ENCODE data around the gene ZCCHC8. TPM values are rescaled to one million over a fixed set of nuclear protein-coding genes. Genes with fewer than 3 reads are reported as not detected.

ZCCHC8 gene
- total RNA-seq, 3 donors from 2014 or later: 16.8 to 42.0 (median 30.8) TPM

GRCh38 chr12:122519418-122519817 is 18.7 kb upstream of the ZCCHC8 start:
- no peaks in the 10 kb centered on the region for H3K9me3 ChIP-seq
- H3K27me3 ChIP-seq: no peaks in the 10 kb centered on the region
- no peak for DNase-seq (ENCODE audit: low spot score in 2 of 2)
- no peak overlapping the region for H3K4me3 ChIP-seq
- no peak overlapping the region for H3K27ac ChIP-seq
- H3K4me1 ChIP-seq: peaks cover 5 to 23% of the 10 kb centered on the region in 2 donors
- TF ChIP-seq POLR2AphosphoS5 (IDR thresholded peaks at IDR 0.05) (no peak), CTCF (IDR thresholded peaks at IDR 0.05) (no peak), POLR2A (IDR thresholded peaks at IDR 0.05) (no peak)
- peaks cover 9% of the 10 kb centered on the region for H3K36me3 ChIP-seq
- intact Hi-C loops (cut with DNase I; ENCODE audit: low total_unique reads): loop anchor here (5.0 kb wide), 1 partner anchor 642 kb away; no protein-coding TSS in a partner anchor

GRCh38 chr12:122518908-122519307 is 18.2 kb upstream of the ZCCHC8 start:
- no peak for DNase-seq (ENCODE audit: low spot score in 2 of 2)
- Histone ChIP-seq H3K4me1 (peaks cover 4 to 18% of the 10 kb centered on the region in 2 donors), H3K9me3 (no peaks in the 10 kb centered on the region), H3K4me3 (no peak overlapping the region), H3K27ac (no peak overlapping the region), H3K27me3 (no peaks in the 10 kb centered on the region), H3K36me3 (peaks cover 9% of the 10 kb centered on the region)
- intact Hi-C loops (cut with DNase I; ENCODE audit: low total_unique reads): loop anchor here (5.0 kb wide), 1 partner anchor 642 kb away; no protein-coding TSS in a partner anchor
- TF ChIP-seq CTCF (IDR thresholded peaks at IDR 0.05) (no peak), POLR2A (IDR thresholded peaks at IDR 0.05) (no peak), POLR2AphosphoS5 (IDR thresholded peaks at IDR 0.05) (no peak)

GRCh38 chr12:122517877-122518276 is 17.1 kb upstream of the ZCCHC8 start:
- Histone ChIP-seq H3K9me3 (no peaks in the 10 kb centered on the region), H3K27me3 (no peaks in the 10 kb centered on the region), H3K4me1 (peaks cover 0 to 8% of the 10 kb centered on the region in 2 donors), H3K27ac (no peak overlapping the region), H3K36me3 (peaks cover 9% of the 10 kb centered on the region), H3K4me3 (no peak overlapping the region)
- intact Hi-C loops (cut with DNase I; ENCODE audit: low total_unique reads): loop anchor here (5.0 kb wide), 1 partner anchor 641 kb away; no protein-coding TSS in a partner anchor
- DNase-seq (ENCODE audit: low spot score in 2 of 2): no peak
- TF ChIP-seq CTCF (IDR thresholded peaks at IDR 0.05): no peak
- TF ChIP-seq POLR2AphosphoS5 (IDR thresholded peaks at IDR 0.05): no peak
- TF ChIP-seq POLR2A (IDR thresholded peaks at IDR 0.05): no peak

GRCh38 chr12:122516544-122517361 is 16.0 kb upstream of the ZCCHC8 start:
- intact Hi-C loops (cut with DNase I; ENCODE audit: low total_unique reads): loop anchor here (5.0 kb wide), 1 partner anchor 639 kb away; no protein-coding TSS in a partner anchor
- H3K27ac ChIP-seq: no peak overlapping the region
- peaks cover 9% of the 10 kb centered on the region for H3K36me3 ChIP-seq

More at GRCh38 chr12:122516544-122517361, 16.0 kb upstream of the ZCCHC8 start:
- H3K9me3 ChIP-seq: no peaks in the 10 kb centered on the region
- no peak for TF ChIP-seq POLR2A (IDR thresholded peaks at IDR 0.05)
- TF ChIP-seq CTCF (IDR thresholded peaks at IDR 0.05): no peak
- no peak for TF ChIP-seq POLR2AphosphoS5 (IDR thresholded peaks at IDR 0.05)
- H3K4me3 ChIP-seq: no peak overlapping the region
- H3K27me3 ChIP-seq: no peaks in the 10 kb centered on the region
- no peak for DNase-seq (ENCODE audit: low spot score in 2 of 2)
- no peaks in the 10 kb centered on the region for H3K4me1 ChIP-seq
